ENCODE data around the gene NPAS2. TPM values are rescaled to one million over a fixed set of nuclear protein-coding genes. Genes with fewer than 3 reads are reported as not detected.

NPAS2 gene
- total and polyA plus RNA-seq, 2 of the 8 experiments (the other 6 are each of a cell fraction or from before 2014, with no cell fraction given) = 1.8 to 1.9 TPM

GRCh38 chr2:100948942-100949811 is 129.2 kb downstream of the NPAS2 start:
- Histone ChIP-seq H2BK5ac (ENCODE audit: low read depth, low read length) (no peak overlapping the region), H2AK5ac (ENCODE audit: low read depth, low read length) (no peak overlapping the region), H3K36me3 (ENCODE audit: control insufficient read depth in 2 of 4, insufficient read depth in 4 of 4, low read length in 3 of 4) (no peaks in the 10 kb centered on the region), H3K27me3 (replicated peaks in 1 of 4; ENCODE audit: control insufficient read depth in 3 of 4, extremely low read depth in 1 of 4, insufficient read depth in 3 of 4, low read length in 3 of 4) (no peaks in the 10 kb centered on the region), H2BK20ac (ENCODE audit: low read length) (no peak overlapping the region), H2BK12ac (ENCODE audit: low read depth, low read length) (0 out of 2 replicates have a peak overlapping the region, but pooled peaks have one; percentile 18), H4K91ac (replicated peaks; ENCODE audit: insufficient read length, low read length) (no peak overlapping the region), H3K4me3 (ENCODE audit: extremely low read depth in 1 of 4, insufficient read depth in 2 of 4, low read depth in 3 of 4, low read length in 4 of 4) (no peak overlapping the region; a peak in 1 of 8 replicates), H3K79me1 (ENCODE audit: low read depth, low read length) (no peaks in the 10 kb centered on the region), H3K9me3 (ENCODE audit: insufficient read depth in 2 of 2, low read depth in 1 of 2, low read length in 1 of 2) (no peaks in the 10 kb centered on the region), H3K27ac (ENCODE audit: low read depth, low read length) (no peak overlapping the region), H4K5ac (ENCODE audit: insufficient read length, low read depth, low read length) (no peak overlapping the region), H4K8ac (ENCODE audit: extremely low read depth, insufficient read depth, low read length) (no peak overlapping the region), H2BK15ac (ENCODE audit: low read length) (no peak overlapping the region), H3K23ac (ENCODE audit: insufficient read length) (no peak overlapping the region), H3K56ac (replicated peaks; ENCODE audit: insufficient read length, low read depth, low read length) (no peak overlapping the region), H3K23me2 (ENCODE audit: low read depth, low read length) (no peaks in the 10 kb centered on the region), H3K4me2 (ENCODE audit: insufficient read depth in 1 of 2, low read depth in 2 of 2, low read length in 2 of 2) (no peak overlapping the region), H3K4me1 (replicated peaks in 1 of 4; ENCODE audit: control insufficient read depth in 3 of 4, insufficient read depth in 4 of 4, low read length in 3 of 4) (peaks cover 0 to 9% (median 4%) of the 10 kb centered on the region in 4 experiments; a peak in 5 of 7 replicates), H3K4ac (replicated peaks; ENCODE audit: insufficient read length, low read depth, low read length) (no peak overlapping the region), H3K18ac (ENCODE audit: extremely low read depth, low read length) (no peak overlapping the region), H3K9ac (replicated peaks in 1 of 4; ENCODE audit: extremely low read depth in 1 of 4, low read depth in 3 of 4, low read length in 3 of 4) (no peak overlapping the region), H2BK120ac (replicated peaks; ENCODE audit: low read depth, low read length) (no peak overlapping the region), H3K14ac (ENCODE audit: insufficient read length) (no peak overlapping the region), H4K20me1 (replicated peaks in 1 of 2; ENCODE audit: control insufficient read depth in 1 of 2, insufficient read depth in 2 of 2, low read length in 2 of 2) (no peaks in the 10 kb centered on the region), H3K79me2 (ENCODE audit: control insufficient read depth in 1 of 2, insufficient read depth in 2 of 2, low read length in 2 of 2) (no peaks in the 10 kb centered on the region), H2AFZ (ENCODE audit: low read length) (peak overlapping the region; percentile 29; the same call in 1 of the 2 replicates)
- TF ChIP-seq HDAC6 (IDR thresholded peaks at IDR 0.05; ENCODE audit: low read depth, low read length) (no peak), GABPA (IDR thresholded peaks at IDR 0.05; ENCODE audit: borderline replicate concordance, insufficient read depth, low read length) (no peak), TEAD4 (IDR thresholded peaks at IDR 0.05; ENCODE audit: low read depth, low read length) (no peak), BRCA1 (IDR thresholded peaks at IDR 0.05; ENCODE audit: low read depth, low read length) (no peak), TBP (IDR thresholded peaks at IDR 0.05; ENCODE audit: low read depth, low read length) (no peak), TAF1 (IDR thresholded peaks at IDR 0.05; ENCODE audit: low read depth, low read length) (no peak), JUND (IDR thresholded peaks at IDR 0.05; ENCODE audit: low read length) (no peak), SP1 (IDR thresholded peaks at IDR 0.05; ENCODE audit: low read depth, low read length) (no peak), NRF1 (IDR thresholded peaks at IDR 0.05; ENCODE audit: low read depth, low read length) (no peak), SP2 (IDR thresholded peaks at IDR 0.05; ENCODE audit: low read length) (no peak), CHD2 (IDR thresholded peaks at IDR 0.05; ENCODE audit: low read length) (no peak)
- ChIA-PET CTCF (ENCODE audit: partially characterized antibody) (interaction anchor here (0.6 to 2.1 kb wide), 3 partner anchors 30 to 36 kb away, joined by 3 to 6 read pairs (median 3); no protein-coding TSS in a partner anchor), POLR2A (ENCODE audit: partially characterized antibody) (no interaction called here)
- FAIRE-seq = no peak
- WGBS, 2 experiments (ENCODE audit: extremely low coverage in 1 of 2, insufficient coverage in 1 of 2, insufficient read length in 1 of 2, insufficient replicate concordance in 2 of 2, low coverage in 1 of 2, low lambda C conversion rate in 2 of 2, missing lambda C conversion rate in 1 of 2) = 71% methylated on average over 16 of the region's 16 CpGs; no CpG with 5 or more reads in 1 of the 2 experiments
- DNase-seq (ENCODE audit: low read depth in 1 of 2, low spot score in 2 of 2) = no peak

Measured in H1 (cell line).